ENCODE measurements around the gene SMG1.

DNA sequence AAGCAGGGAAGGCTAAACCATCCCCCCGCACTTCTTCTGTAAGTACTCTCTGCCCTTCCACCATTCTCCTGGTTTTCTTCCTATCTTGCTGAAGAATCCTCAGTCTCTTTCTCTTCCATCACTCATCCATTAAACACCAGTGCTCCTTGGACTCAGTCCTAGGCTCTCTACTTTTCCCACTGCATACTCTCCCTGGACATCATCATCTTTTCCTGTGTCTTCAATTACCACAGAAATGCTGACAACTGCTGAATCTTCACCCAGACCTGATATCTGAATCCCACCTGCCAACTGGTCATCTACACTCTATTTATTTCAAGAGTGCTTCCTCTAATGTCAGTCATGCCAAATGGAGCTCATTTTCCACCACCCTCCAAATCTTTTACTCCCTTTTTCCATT, 71.0 kb downstream of the SMG1 start:
- TF ChIP-seq, protein P1, sequence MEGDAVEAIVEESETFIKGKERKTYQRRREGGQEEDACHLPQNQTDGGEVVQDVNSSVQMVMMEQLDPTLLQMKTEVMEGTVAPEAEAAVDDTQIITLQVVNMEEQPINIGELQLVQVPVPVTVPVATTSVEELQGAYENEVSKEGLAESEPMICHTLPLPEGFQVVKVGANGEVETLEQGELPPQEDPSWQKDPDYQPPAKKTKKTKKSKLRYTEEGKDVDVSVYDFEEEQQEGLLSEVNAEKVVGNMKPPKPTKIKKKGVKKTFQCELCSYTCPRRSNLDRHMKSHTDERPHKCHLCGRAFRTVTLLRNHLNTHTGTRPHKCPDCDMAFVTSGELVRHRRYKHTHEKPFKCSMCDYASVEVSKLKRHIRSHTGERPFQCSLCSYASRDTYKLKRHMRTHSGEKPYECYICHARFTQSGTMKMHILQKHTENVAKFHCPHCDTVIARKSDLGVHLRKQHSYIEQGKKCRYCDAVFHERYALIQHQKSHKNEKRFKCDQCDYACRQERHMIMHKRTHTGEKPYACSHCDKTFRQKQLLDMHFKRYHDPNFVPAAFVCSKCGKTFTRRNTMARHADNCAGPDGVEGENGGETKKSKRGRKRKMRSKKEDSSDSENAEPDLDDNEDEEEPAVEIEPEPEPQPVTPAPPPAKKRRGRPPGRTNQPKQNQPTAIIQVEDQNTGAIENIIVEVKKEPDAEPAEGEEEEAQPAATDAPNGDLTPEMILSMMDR (IDR thresholded peaks at IDR 0.05; ENCODE audit: borderline replicate concordance, extremely low read depth, low read length, poor library complexity, severe bottlenecking): no peak
- TF ChIP-seq EZH2 (IDR thresholded peaks at IDR 0.05; ENCODE audit: borderline replicate concordance, low read depth, low read length, severe bottlenecking): no peak

All from DND-41 (cell line).